H1 (cell line): ENCODE results near the gene RFXANK. TPM values are rescaled to one million over a fixed set of nuclear protein-coding genes. Genes with fewer than 3 reads are reported as not detected.

Source experiments
- CTCF ChIA-PET: fragments of 300-600 bp; sonication (Branson Sonifier 250); formaldehyde crosslinking; loops from one replicate; lab custom pipeline; 2021; ENCODE audit not compliant: partially characterized antibody; lab: Charles Lee
- POLR2A ChIA-PET: fragments of 300-600 bp; sonication (Branson Sonifier 250); formaldehyde crosslinking; loops from one replicate; lab custom pipeline; 2021; ENCODE audit warnings: inconsistent platforms; ENCODE audit not compliant: partially characterized antibody; lab: Charles Lee
- DNase-seq, 2 experiments: peaks; one replicate each; pipeline versions ENCODE4 v3.0.0 to v3.0.0-alpha.2; 2010 to 2022; ENCODE audit warnings: low spot score in 2 of 2, low read depth in 1 of 2, mixed read lengths in 1 of 2
- FAIRE-seq: peaks from 2 replicates; lab custom pipeline; 2011; peaks lifted over from hg19 to GRCh38; lab: Jason Lieb, UNC
- H2AFZ ChIP-seq: 2 replicates; pipeline ENCODE4 v1.8.1; 2012; ENCODE audit warnings: low read length, inconsistent platforms
- H2AK5ac ChIP-seq: 2 replicates; pipeline ENCODE4 v1.6.1; 2013; ENCODE audit warnings: low read depth, low read length
- H2BK120ac ChIP-seq: replicated peaks from 2 replicates; pipeline ENCODE3; 2013; ENCODE audit warnings: low read depth, low read length, inconsistent platforms
- H2BK12ac ChIP-seq: 2 replicates; pipeline ENCODE4 v1.6.1; 2013; ENCODE audit warnings: low read depth, low read length
- H2BK15ac ChIP-seq: 2 replicates; pipeline ENCODE4 v1.6.1; 2013; ENCODE audit warnings: low read length
- H2BK20ac ChIP-seq: 2 replicates; pipeline ENCODE4 v1.6.1; 2013; ENCODE audit warnings: low read length
- H2BK5ac ChIP-seq: 2 replicates; pipeline ENCODE4 v1.6.1; 2013; ENCODE audit warnings: low read depth, low read length
- H3K14ac ChIP-seq: 2 replicates; pipeline ENCODE4 v1.6.1; 2013; ENCODE audit warnings: inconsistent platforms; ENCODE audit not compliant: insufficient read length
- H3K18ac ChIP-seq: 2 replicates; pipeline ENCODE4 v1.6.1; 2013; ENCODE audit warnings: low read length; ENCODE audit errors: extremely low read depth
- H3K23ac ChIP-seq: 2 replicates; pipeline ENCODE4 v1.6.1; 2013; ENCODE audit warnings: inconsistent platforms; ENCODE audit not compliant: insufficient read length
- H3K23me2 ChIP-seq: 2 replicates; pipeline ENCODE4 v1.6.1; 2013; ENCODE audit warnings: low read depth, low read length
- H3K27ac ChIP-seq: 2 replicates; pipeline ENCODE4 v1.6.1; 2011; ENCODE audit warnings: low read depth, low read length, inconsistent platforms
- H3K27me3 ChIP-seq, 4 experiments: replicated peaks in 1 of 4; 1 replicate in 1 of 4; 2 replicates in 3 of 4; pipeline versions ENCODE4 v1.6.1 to v1.8.1; 2011 to 2013; ENCODE audit warnings: low read length in 3 of 4, mild to moderate bottlenecking in 3 of 4, inconsistent platforms in 2 of 4, mixed read lengths in 2 of 4, moderate library complexity in 1 of 4; ENCODE audit not compliant: control insufficient read depth in 3 of 4, insufficient read depth in 3 of 4; ENCODE audit errors: extremely low read depth in 1 of 4
- H3K36me3 ChIP-seq, 4 experiments: 2 replicates each; pipeline versions ENCODE4 v1.6.1 to v1.8.1; 2011 to 2013; ENCODE audit warnings: mild to moderate bottlenecking in 4 of 4, low read length in 3 of 4, moderate library complexity in 2 of 4, control low read depth in 1 of 4, inconsistent platforms in 1 of 4; ENCODE audit not compliant: insufficient read depth in 4 of 4, control insufficient read depth in 2 of 4
- H3K4ac ChIP-seq: replicated peaks from 2 replicates; pipeline ENCODE3; 2013; ENCODE audit warnings: low read length, low read depth, mixed read lengths, inconsistent platforms; ENCODE audit not compliant: insufficient read length
- H3K4me1 ChIP-seq, 4 experiments: replicated peaks in 1 of 4; 1 replicate in 1 of 4; 2 replicates in 3 of 4; pipeline versions ENCODE4 v1.6.1 to v1.8.1; 2011 to 2013; ENCODE audit warnings: low read length in 3 of 4, inconsistent platforms in 2 of 4, mixed read lengths in 1 of 4; ENCODE audit not compliant: insufficient read depth in 4 of 4, control insufficient read depth in 3 of 4
- H3K4me2 ChIP-seq, 2 experiments: 2 replicates each; pipeline versions ENCODE4 v1.6.1 to v1.8.1; 2011 to 2013; ENCODE audit warnings: low read depth in 2 of 2, low read length in 2 of 2, control low read depth in 1 of 2, inconsistent platforms in 1 of 2, mild to moderate bottlenecking in 1 of 2; ENCODE audit not compliant: insufficient read depth in 1 of 2
- H3K4me3 ChIP-seq, 4 experiments: fragments of 200-600, 300-600 bp in 1 of 4; sonication (generic), shearing (Covaris generic), sonication (Bioruptor Twin) in 1 of 4; 2 replicates each; pipeline versions ENCODE4 v1.5.1 to v1.8.1; 2011 to 2016; ENCODE audit warnings: low read length in 4 of 4, low read depth in 3 of 4, control low read depth in 2 of 4, inconsistent platforms in 2 of 4, mild to moderate bottlenecking in 2 of 4, mixed read lengths in 1 of 4, moderate library complexity in 1 of 4; ENCODE audit not compliant: insufficient read depth in 2 of 4; ENCODE audit errors: extremely low read depth in 1 of 4
- H3K56ac ChIP-seq: replicated peaks from 2 replicates; pipeline ENCODE3; 2013; ENCODE audit warnings: low read depth, mild to moderate bottlenecking, mixed read lengths, low read length, inconsistent platforms; ENCODE audit not compliant: insufficient read length
- H3K79me1 ChIP-seq: 2 replicates; pipeline ENCODE4 v1.6.1; 2013; ENCODE audit warnings: low read depth, low read length, control low read depth
- H3K79me2 ChIP-seq, 2 experiments: 2 replicates each; pipeline versions ENCODE4 v1.6.1 to v1.8.1; 2012 to 2013; ENCODE audit warnings: low read length in 2 of 2, mild to moderate bottlenecking in 2 of 2, inconsistent platforms in 1 of 2; ENCODE audit not compliant: insufficient read depth in 2 of 2, control insufficient read depth in 1 of 2
- H3K9ac ChIP-seq, 4 experiments: replicated peaks in 1 of 4; 1 replicate in 1 of 4; 2 replicates in 3 of 4; pipeline versions ENCODE4 v1.6.1 to v1.8.1; 2011 to 2013; ENCODE audit warnings: low read depth in 3 of 4, low read length in 3 of 4, control low read depth in 2 of 4, mild to moderate bottlenecking in 2 of 4, moderate library complexity in 2 of 4, inconsistent platforms in 1 of 4; ENCODE audit errors: extremely low read depth in 1 of 4
- H3K9me3 ChIP-seq, 2 experiments: 2 replicates each; pipeline versions ENCODE4 v1.6.1 to v1.8.1; 2012 to 2013; ENCODE audit warnings: mild to moderate bottlenecking in 2 of 2, moderate library complexity in 2 of 2, control low read depth in 1 of 2, inconsistent platforms in 1 of 2, low read depth in 1 of 2, low read length in 1 of 2, mixed read lengths in 1 of 2; ENCODE audit not compliant: insufficient read depth in 2 of 2
- H4K20me1 ChIP-seq, 2 experiments: replicated peaks in 1 of 2; 2 replicates each; pipeline versions ENCODE3 to v1.8.1; 2011 to 2013; ENCODE audit warnings: inconsistent platforms in 2 of 2, low read length in 2 of 2, mild to moderate bottlenecking in 1 of 2; ENCODE audit not compliant: insufficient read depth in 2 of 2, control insufficient read depth in 1 of 2
- H4K5ac ChIP-seq: 2 replicates; pipeline ENCODE4 v1.6.1; 2013; ENCODE audit warnings: low read length, low read depth, mixed read lengths, inconsistent platforms; ENCODE audit not compliant: insufficient read length
- H4K8ac ChIP-seq: 2 replicates; pipeline ENCODE4 v1.8.0; 2013; ENCODE audit warnings: mild to moderate bottlenecking, moderate library complexity, low read length, inconsistent platforms; ENCODE audit not compliant: insufficient read depth; ENCODE audit errors: extremely low read depth
- H4K91ac ChIP-seq: replicated peaks from 2 replicates; pipeline ENCODE3; 2013; ENCODE audit warnings: low read length, mixed read lengths, inconsistent platforms; ENCODE audit not compliant: insufficient read length
- CBX8 ChIP-seq: fragments of 300-800, 300-1000 bp; sonication (generic); IDR thresholded peaks from 2 replicates; pipeline ENCODE4 v1.7.1; 2016; ENCODE audit warnings: low read depth, low read length, borderline replicate concordance
- CTCF ChIP-seq, 3 experiments: IDR thresholded peaks; 1 replicate in 2 of 3; 2 replicates in 1 of 3; pipeline versions ENCODE4 v1.5.1 to v1.6.1; 2011; ENCODE audit warnings: low read length in 3 of 3, mild to moderate bottlenecking in 3 of 3, inconsistent platforms in 2 of 3, low read depth in 1 of 3, moderate library complexity in 1 of 3; ENCODE audit not compliant: insufficient read depth in 1 of 3; ENCODE audit errors: control extremely low read depth in 1 of 3
- EGR1 ChIP-seq: IDR thresholded peaks from 2 replicates; pipeline ENCODE4 v1.6.1; 2011; ENCODE audit warnings: low read depth, low read length, borderline replicate concordance
- WGBS, 2 experiments: shearing (Covaris generic) in 1 of 2; methylation state at CpG; one replicate each; pipeline versions ENCODE4 v1.1.6 to v1.1.7; 2013 to 2015; ENCODE audit warnings: low lambda C conversion rate in 2 of 2, mixed read lengths in 2 of 2, inconsistent platforms in 1 of 2, low coverage in 1 of 2, missing lambda C conversion rate in 1 of 2; ENCODE audit not compliant: insufficient replicate concordance in 2 of 2, insufficient coverage in 1 of 2, insufficient read length in 1 of 2; ENCODE audit errors: extremely low coverage in 1 of 2, missing lambda C conversion rate in 1 of 2; 5-methylcytosine and 5-hydroxymethylcytosine counted together
- polyA plus RNA-seq, 7 experiments: library from polyadenylated mRNA; depleted of rRNA in 3 of 7; stranded (reverse) in 5 of 7; unstranded in 2 of 7; fragments of >200 nt in 5 of 7; fragments of 200-250 nt in 2 of 7; gene quantifications; 1 replicate in 5 of 7; 2 replicates in 1 of 7; 4 replicates in 1 of 7; pipeline versions ENCODE4 v1.2.1 to v1.2.3, GENCODE V29; 2011 to 2013; ENCODE audit warnings: missing spikeins in 2 of 7, mixed read lengths in 2 of 7
- total RNA-seq: library from RNA; stranded (reverse); fragmentation: NEBNext Ultra II Directional; extraction: Animal tissue kit (Norgen Biotek cat#: 25700); gene quantifications from 2 replicates; pipeline ENCODE4 v1.2.1, GENCODE V29; 2021

Gene RFXANK
- total and polyA plus RNA-seq, 2 of the 8 experiments (the other 6 are each of a cell fraction or from before 2014, with no cell fraction given), result 72.9 to 87.5 TPM

GRCh38 chr19:19147344-19147743, 44.7 kb upstream of the RFXANK start:
- Histone ChIP-seq H3K18ac (no peak overlapping the region), H4K91ac (no peak overlapping the region), H3K23ac (no peak overlapping the region), H3K9me3 (no peaks in the 10 kb centered on the region), H3K79me2 (no peaks in the 10 kb centered on the region), H3K4me2 (no peak overlapping the region), H3K36me3 (no peaks in the 10 kb centered on the region), H4K5ac (no peak overlapping the region), H2BK15ac (no peak overlapping the region), H3K27me3 (no peaks in the 10 kb centered on the region), H2BK120ac (no peak overlapping the region), H3K23me2 (no peaks in the 10 kb centered on the region), H3K14ac (no peak overlapping the region), H2BK20ac (no peak overlapping the region), H3K9ac (no peak overlapping the region), H2BK5ac (no peak overlapping the region), H4K20me1 (no peaks in the 10 kb centered on the region), H3K79me1 (no peaks in the 10 kb centered on the region), H3K4me1 (peaks cover 0 to 2% (median under 1%) of the 10 kb centered on the region in 4 experiments; a peak in 2 of 7 replicates), H3K4me3 (no peak overlapping the region), H2AFZ (no peak overlapping the region), H3K27ac (no peak overlapping the region), H4K8ac (no peak overlapping the region), H3K56ac (no peak overlapping the region), H2BK12ac (no peak overlapping the region), H3K4ac (no peak overlapping the region), H2AK5ac (no peak overlapping the region)
- POLR2A ChIA-PET, result interaction anchor here (0.7 to 5.7 kb wide), 6 partner anchors 9 to 27 kb away, joined by 3 to 33 read pairs (median 4); partner anchors contain the start of gene MEF2B
- CTCF ChIA-PET, result interaction anchor here (0.7 to 4.7 kb wide), 8 partner anchors 8 to 59 kb away, joined by 3 to 85 read pairs (median 4); no protein-coding TSS in a partner anchor
- DNase-seq (no peak), FAIRE-seq (no peak)
- TF ChIP-seq CBX8 (no peak), CTCF (IDR thresholded peaks at IDR 0.05; ENCODE audit: control extremely low read depth in 1 of 3, insufficient read depth in 1 of 3, low read depth in 1 of 3, low read length in 3 of 3) (no peak), EGR1 (no peak)
- 100% methylated on average over 1 of the region's 5 CpGs; no CpG with 5 or more reads in 1 of the 2 experiments for WGBS, 2 experiments
